ENCODE measurements around the gene PPFIBP1. TPM values are rescaled to one million over a fixed set of nuclear protein-coding genes. Genes with fewer than 3 reads are reported as not detected.

Gene PPFIBP1
- total RNA-seq, 4 donors from 2014 or later = 47.2 to 77.3 (median 52.7) TPM

DNA sequence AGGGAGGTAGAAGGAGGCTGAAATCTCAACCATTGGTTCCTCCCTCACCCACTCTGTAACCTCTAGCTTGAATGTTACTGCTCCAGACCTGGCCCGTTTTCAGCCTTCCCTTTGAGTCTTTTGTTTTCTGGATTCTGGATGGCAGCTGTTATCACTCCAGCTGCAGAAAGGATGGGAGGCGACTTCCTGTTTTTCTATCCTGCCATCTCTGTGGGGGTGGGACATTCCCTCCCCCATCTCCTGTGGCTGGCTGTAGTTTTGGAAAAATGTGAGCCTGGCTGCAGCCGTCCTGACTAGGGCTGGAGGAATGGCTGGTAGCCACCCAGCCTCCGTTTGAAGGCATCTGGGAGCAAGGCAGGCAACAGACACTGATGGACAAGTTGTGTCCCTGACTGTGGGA lies 2.9 kb upstream of the PPFIBP1 start:
- TF ChIP-seq POLR2A (IDR thresholded peaks at IDR 0.05) = no peak
- TF ChIP-seq, protein P1, sequence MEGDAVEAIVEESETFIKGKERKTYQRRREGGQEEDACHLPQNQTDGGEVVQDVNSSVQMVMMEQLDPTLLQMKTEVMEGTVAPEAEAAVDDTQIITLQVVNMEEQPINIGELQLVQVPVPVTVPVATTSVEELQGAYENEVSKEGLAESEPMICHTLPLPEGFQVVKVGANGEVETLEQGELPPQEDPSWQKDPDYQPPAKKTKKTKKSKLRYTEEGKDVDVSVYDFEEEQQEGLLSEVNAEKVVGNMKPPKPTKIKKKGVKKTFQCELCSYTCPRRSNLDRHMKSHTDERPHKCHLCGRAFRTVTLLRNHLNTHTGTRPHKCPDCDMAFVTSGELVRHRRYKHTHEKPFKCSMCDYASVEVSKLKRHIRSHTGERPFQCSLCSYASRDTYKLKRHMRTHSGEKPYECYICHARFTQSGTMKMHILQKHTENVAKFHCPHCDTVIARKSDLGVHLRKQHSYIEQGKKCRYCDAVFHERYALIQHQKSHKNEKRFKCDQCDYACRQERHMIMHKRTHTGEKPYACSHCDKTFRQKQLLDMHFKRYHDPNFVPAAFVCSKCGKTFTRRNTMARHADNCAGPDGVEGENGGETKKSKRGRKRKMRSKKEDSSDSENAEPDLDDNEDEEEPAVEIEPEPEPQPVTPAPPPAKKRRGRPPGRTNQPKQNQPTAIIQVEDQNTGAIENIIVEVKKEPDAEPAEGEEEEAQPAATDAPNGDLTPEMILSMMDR (IDR thresholded peaks at IDR 0.05) = no peak
- no peak overlapping the region for H3K4me3 ChIP-seq (ENCODE audit: low read depth, poor library complexity, severe bottlenecking)
- no peak for DNase-seq (ENCODE audit: low spot score in 2 of 2)
- intact Hi-C loops (cut with DNase I; ENCODE audit: low total_unique reads) = loop anchor here (10.0 kb wide), 1 partner anchor 94 kb away; no protein-coding TSS in a partner anchor
- 32 to 45% methylated on average over 4 of the region's 4 CpGs for WGBS, 2 donors

DNA sequence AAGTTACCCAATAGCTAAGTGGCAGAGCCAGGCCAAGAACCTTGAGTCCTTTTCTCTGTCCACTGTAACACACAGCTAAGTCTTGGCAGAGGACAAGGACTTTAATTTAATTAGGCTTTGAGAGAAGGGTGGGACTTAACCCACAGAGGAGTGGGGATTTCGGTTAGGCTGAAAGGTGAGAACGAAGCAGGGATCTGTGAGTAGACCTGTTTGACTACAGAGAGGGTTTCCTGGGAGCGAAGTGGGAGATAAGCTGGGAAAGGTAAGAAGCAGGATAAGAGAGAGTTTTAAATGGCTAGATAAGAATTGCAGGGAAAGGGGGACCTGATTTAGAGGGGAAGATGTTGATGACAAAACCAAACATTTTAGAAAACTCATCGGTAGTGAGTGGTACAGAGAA lies 2.0 kb upstream of the PPFIBP1 start:
- TF ChIP-seq, protein P1 (IDR thresholded peaks at IDR 0.05) = no peak
- TF ChIP-seq POLR2A (IDR thresholded peaks at IDR 0.05) = no peak
- intact Hi-C loops (cut with DNase I; ENCODE audit: low total_unique reads) = loop anchor here (10.0 kb wide), 1 partner anchor 93 kb away; no protein-coding TSS in a partner anchor
- 93% methylated on average over 4 of the region's 4 CpGs for WGBS, 2 donors
- no peak for DNase-seq (ENCODE audit: low spot score in 2 of 2)
- no peak overlapping the region for H3K4me3 ChIP-seq (ENCODE audit: low read depth, poor library complexity, severe bottlenecking)

DNA sequence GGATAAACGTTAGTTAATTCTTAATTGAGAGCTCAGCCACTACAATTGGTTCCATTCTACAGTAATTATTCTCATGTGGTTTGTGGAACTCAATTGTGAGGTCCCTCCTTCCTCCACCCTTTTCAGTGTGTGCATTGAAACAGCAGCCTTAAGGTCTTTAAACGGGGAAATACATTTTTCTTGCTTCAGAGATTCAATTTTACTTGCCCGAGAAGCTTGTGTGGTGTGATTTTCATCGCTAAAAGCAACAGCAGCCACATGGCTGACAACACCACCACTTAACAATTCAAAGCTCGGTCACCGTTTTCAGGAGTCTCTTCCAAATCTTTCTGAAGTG lies 733 bp upstream of the PPFIBP1 start:
- intact Hi-C loops (cut with DNase I; ENCODE audit: low total_unique reads) = loop anchor here (10.0 kb wide), 1 partner anchor 92 kb away; no protein-coding TSS in a partner anchor
- no peak for DNase-seq (ENCODE audit: low spot score in 2 of 2)
- TF ChIP-seq, protein P1 (IDR thresholded peaks at IDR 0.05) = no peak
- TF ChIP-seq POLR2A (IDR thresholded peaks at IDR 0.05) = no peak
- H3K4me3 ChIP-seq (ENCODE audit: low read depth, poor library complexity, severe bottlenecking) = peak overlapping the region; percentile 36
- 1% methylated on average over 6 of the region's 6 CpGs for WGBS, 2 donors

DNA sequence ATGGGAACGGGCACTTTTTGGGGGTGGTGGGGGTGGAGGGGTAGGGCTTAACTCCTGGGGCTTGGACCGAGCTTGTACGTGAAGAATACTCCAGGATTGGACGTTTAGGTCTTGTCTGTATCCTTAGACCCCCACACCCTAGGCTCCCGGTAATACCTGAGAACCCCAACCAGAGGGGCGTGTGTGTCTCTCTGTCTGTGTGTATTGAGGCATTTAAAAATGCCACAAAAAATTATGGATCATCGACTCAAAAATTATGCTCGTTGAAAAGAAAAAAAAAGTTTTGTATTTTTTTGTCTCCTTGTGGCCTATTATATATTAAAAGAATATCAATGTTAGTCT lies 459 bp downstream of the PPFIBP1 start:
- TF ChIP-seq, protein P1 (IDR thresholded peaks at IDR 0.05) = no peak
- no peak for TF ChIP-seq POLR2A (IDR thresholded peaks at IDR 0.05)
- intact Hi-C loops (cut with DNase I; ENCODE audit: low total_unique reads) = loop anchor here (10.0 kb wide), 1 partner anchor 90 kb away; no protein-coding TSS in a partner anchor
- no peak for DNase-seq (ENCODE audit: low spot score in 2 of 2)
- 0 to 1% methylated on average over 8 of the region's 8 CpGs for WGBS, 2 donors
- H3K4me3 ChIP-seq (ENCODE audit: low read depth, poor library complexity, severe bottlenecking) = peak overlapping the region; percentile 47

DNA sequence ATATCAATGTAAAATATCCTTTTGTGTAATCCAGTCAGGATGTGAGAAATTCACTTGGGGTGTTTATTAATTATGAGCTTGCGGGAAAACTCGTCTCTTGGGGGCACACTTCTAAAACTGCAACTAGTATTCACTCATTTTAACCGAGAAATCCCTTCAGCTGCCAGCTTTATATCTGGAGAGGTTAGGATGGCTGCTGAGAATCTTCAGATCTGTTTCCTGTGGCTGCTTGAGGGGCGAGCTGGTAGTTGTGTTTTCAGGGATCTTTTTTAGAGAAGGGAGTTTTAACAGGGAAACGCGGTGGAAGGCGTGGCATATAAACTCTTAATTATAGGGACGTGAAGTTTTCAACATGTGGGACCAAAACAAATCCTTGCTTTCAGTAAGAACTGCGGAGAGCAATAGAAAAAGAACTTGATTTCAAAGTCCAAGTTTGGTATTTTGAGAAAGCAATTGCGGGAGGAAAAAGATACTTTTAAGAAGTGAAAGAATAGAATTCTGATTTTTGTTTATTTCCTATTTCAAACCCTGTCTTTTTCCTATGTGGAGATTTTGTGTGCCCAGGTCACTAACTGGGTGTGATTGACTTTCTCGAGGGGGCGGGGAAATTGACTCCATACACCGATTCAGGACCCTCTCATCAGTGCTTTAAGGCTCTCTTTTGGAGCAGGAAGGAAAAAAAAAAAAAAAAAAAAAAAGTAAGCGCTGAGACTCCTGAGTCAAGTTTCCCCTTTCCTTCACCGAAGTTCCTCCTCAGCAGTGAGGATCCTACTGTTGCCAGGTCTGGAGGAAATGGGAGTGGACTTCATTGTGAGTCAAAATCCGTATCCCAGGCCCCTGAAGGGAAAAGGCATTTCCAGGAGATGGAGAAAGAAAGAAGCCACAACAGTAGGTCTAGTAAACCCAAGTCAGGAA lies 1.1 kb downstream of the PPFIBP1 start:
- intact Hi-C loops (cut with DNase I; ENCODE audit: low total_unique reads) = loop anchor here (10.0 kb wide), 1 partner anchor 90 kb away; no protein-coding TSS in a partner anchor
- WGBS, 2 donors = 1 to 3% methylated on average over 16 of the region's 16 CpGs

More for the DNA sequence above, 1.1 kb downstream of the PPFIBP1 start:
- TF ChIP-seq, protein P1 (IDR thresholded peaks at IDR 0.05) = no peak
- no peak for TF ChIP-seq POLR2A (IDR thresholded peaks at IDR 0.05)
- no peak for DNase-seq (ENCODE audit: low spot score in 2 of 2)
- H3K4me3 ChIP-seq (ENCODE audit: low read depth, poor library complexity, severe bottlenecking) = peak overlapping the region; percentile 47

All from lower leg skin (tissue), 4 donors.